OCI-LY3 (cell line): ENCODE results near the gene PTGS1.

ENCODE experiments used
- CTCF ChIP-seq: fragments of 200-600, 300-600 bp; sonication (generic); IDR thresholded peaks from 2 replicates; pipeline ENCODE4 v1.5.1; 2014; ENCODE audit warnings: antibody characterized with exemption, low read length, low read depth
- EZH2phosphoT487 ChIP-seq: fragments of 200-600 bp; shearing (Covaris generic); IDR thresholded peaks from 2 replicates; pipeline ENCODE4 v1.6.1; 2018; ENCODE audit warnings: antibody characterized with exemption, mixed run types, low read depth

DNA sequence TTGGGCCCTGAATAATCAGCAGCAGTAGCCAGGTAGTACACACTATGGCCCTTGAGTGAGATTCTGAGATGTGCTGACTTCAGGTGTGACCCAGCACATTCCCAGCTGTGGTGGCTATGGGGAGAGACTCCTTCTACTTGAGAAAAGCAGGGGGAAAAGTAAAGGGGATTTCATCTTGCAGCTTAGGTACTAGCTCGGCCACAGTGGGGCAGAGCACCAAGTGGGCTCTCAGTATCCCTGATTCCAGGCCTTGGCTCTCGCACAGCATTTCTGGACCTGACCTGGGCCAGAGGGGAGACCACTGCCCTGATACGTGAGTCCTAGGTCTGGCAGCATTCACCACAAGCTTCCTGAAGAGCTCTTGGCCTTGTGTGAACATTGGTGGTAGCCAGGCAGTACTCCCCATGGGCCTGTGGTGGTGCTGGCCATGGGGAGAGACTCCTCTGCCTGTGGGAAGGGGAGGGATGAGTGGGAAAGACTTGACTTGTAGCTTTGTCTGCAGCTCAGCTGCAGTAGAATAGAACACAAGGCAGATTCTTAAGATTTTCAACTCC lies 27.6 kb downstream of the PTGS1 start:
- TF ChIP-seq CTCF (no peak), EZH2phosphoT487 (no peak)
